Smooth muscle cell (in vitro differentiated cells): ENCODE measurements around the gene UBE4B. TPM values are rescaled to one million over a fixed set of nuclear protein-coding genes. Genes with fewer than 3 reads are reported as not detected.

Experiments used
- DNase-seq: peaks from one replicate; lab custom pipeline; 2025; ENCODE audit not compliant: unreplicated experiment; lab: John Stamatoyannopoulos, UW
- H2AFZ ChIP-seq: fragments of 200-600 bp; sonication (generic); 2 replicates; pipeline ENCODE4 v1.6.0; 2016; ENCODE audit warnings: antibody characterized with exemption, low read depth, mild to moderate bottlenecking
- H3F3A ChIP-seq: fragments of 200-600 bp; sonication (generic); 2 replicates; pipeline ENCODE4 v1.6.0; 2017; ENCODE audit warnings: antibody characterized with exemption, low read depth
- H3K27ac ChIP-seq: fragments of 200-600 bp; sonication (generic); 2 replicates; pipeline ENCODE4 v1.5.1; 2016; ENCODE audit warnings: low read depth, mild to moderate bottlenecking
- H3K27me3 ChIP-seq: fragments of 200-600 bp; sonication (generic); 2 replicates; pipeline ENCODE4 v1.6.1; 2016; ENCODE audit warnings: low read depth, mild to moderate bottlenecking
- H3K36me3 ChIP-seq: fragments of 200-600 bp; sonication (generic); 2 replicates; pipeline ENCODE4 v1.5.1; 2016; ENCODE audit warnings: low read depth
- H3K4me1 ChIP-seq: fragments of 200-600 bp; sonication (generic); 2 replicates; pipeline ENCODE4 v1.5.1; 2016; ENCODE audit warnings: low read depth
- H3K4me2 ChIP-seq: fragments of 200-600 bp; sonication (generic); 2 replicates; pipeline ENCODE4 v1.6.0; 2016; ENCODE audit warnings: mild to moderate bottlenecking
- H3K4me3 ChIP-seq: fragments of 200-600 bp; sonication (generic); 2 replicates; pipeline ENCODE4 v1.5.1; 2016; ENCODE audit warnings: mild to moderate bottlenecking
- H3K79me2 ChIP-seq: fragments of 200-600 bp; sonication (generic); 2 replicates; pipeline ENCODE4 v1.6.0; 2016; ENCODE audit warnings: low read depth, mild to moderate bottlenecking
- H3K9ac ChIP-seq: fragments of 200-600 bp; sonication (generic); 2 replicates; pipeline ENCODE4 v1.6.0; 2016; ENCODE audit warnings: low read depth
- H3K9me3 ChIP-seq: fragments of 200-600 bp; sonication (generic); replicated peaks from 2 replicates; pipeline ENCODE4 v1.5.1; 2016; ENCODE audit warnings: low read depth
- H4K20me1 ChIP-seq: fragments of 200-600 bp; sonication (generic); 2 replicates; pipeline ENCODE4 v1.6.0; 2016; ENCODE audit warnings: low read depth
- WGBS: methylation state at CpG from one replicate; pipeline ENCODE4 v1.1.7; 2016; ENCODE audit warnings: low lambda C conversion rate; 5-methylcytosine and 5-hydroxymethylcytosine counted together
- polyA plus RNA-seq: library from polyadenylated mRNA; unstranded; fragments of >200 nt; fragmentation: Nextera tagmentation; extraction: Ambion mirVana; gene quantifications from 2 replicates; pipeline ENCODE4 v1.2.1, GENCODE V29; 2016
- total RNA-seq: library from RNA; depleted of rRNA; stranded (reverse); fragments of >200 nt; gene quantifications from 2 replicates; pipeline ENCODE4 v1.2.3, GENCODE V29; 2014
- TF ChIP-seq, protein P1 (sequence below): fragments of 200-600 bp; sonication (generic); IDR thresholded peaks from 2 replicates; pipeline ENCODE4 v1.5.1; 2017; ENCODE audit warnings: borderline replicate concordance, mild to moderate bottlenecking, antibody characterized with exemption; ENCODE audit not compliant: insufficient read depth, poor library complexity, severe bottlenecking

Gene UBE4B
- total and polyA plus RNA-seq, 2 experiments from 2014 or later = 20.9 to 54.7 TPM

DNA sequence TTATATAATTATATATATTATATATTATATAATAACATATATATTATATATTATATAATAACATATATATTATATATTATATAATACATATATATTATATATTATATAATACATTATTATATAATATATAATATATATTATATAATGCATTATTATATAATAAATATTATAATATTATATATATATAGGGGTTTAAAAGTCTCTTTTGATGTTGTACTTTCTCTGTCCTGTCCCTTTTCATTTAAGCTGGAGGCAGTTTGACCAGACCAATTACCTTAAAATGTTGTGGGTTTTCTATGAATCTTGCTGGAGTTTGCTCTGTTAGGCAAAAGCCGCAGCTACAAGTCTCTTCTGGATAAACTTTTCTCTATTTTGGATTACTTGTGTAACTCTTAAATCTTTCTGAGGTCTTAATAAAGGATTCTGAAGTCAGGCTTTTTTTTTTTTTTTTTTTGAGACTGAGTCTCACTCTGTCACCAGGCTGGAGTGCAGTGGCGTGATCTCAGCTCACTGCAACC lies 155.4 kb downstream of the UBE4B start:
- Histone ChIP-seq H3K4me3 (no peak overlapping the region), H3F3A (no peaks in the 10 kb centered on the region), H3K4me2 (no peak overlapping the region), H3K4me1 (no peaks in the 10 kb centered on the region), H2AFZ (no peak overlapping the region), H3K9ac (no peak overlapping the region), H3K27me3 (no peaks in the 10 kb centered on the region), H4K20me1 (no peaks in the 10 kb centered on the region), H3K9me3 (no peaks in the 10 kb centered on the region), H3K36me3 (no peaks in the 10 kb centered on the region), H3K27ac (no peak overlapping the region), H3K79me2 (no peaks in the 10 kb centered on the region)
- 100% methylated on average over 2 of the region's 2 CpGs for WGBS
- TF ChIP-seq, protein P1, sequence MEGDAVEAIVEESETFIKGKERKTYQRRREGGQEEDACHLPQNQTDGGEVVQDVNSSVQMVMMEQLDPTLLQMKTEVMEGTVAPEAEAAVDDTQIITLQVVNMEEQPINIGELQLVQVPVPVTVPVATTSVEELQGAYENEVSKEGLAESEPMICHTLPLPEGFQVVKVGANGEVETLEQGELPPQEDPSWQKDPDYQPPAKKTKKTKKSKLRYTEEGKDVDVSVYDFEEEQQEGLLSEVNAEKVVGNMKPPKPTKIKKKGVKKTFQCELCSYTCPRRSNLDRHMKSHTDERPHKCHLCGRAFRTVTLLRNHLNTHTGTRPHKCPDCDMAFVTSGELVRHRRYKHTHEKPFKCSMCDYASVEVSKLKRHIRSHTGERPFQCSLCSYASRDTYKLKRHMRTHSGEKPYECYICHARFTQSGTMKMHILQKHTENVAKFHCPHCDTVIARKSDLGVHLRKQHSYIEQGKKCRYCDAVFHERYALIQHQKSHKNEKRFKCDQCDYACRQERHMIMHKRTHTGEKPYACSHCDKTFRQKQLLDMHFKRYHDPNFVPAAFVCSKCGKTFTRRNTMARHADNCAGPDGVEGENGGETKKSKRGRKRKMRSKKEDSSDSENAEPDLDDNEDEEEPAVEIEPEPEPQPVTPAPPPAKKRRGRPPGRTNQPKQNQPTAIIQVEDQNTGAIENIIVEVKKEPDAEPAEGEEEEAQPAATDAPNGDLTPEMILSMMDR = no peak
- no peak for DNase-seq

DNA sequence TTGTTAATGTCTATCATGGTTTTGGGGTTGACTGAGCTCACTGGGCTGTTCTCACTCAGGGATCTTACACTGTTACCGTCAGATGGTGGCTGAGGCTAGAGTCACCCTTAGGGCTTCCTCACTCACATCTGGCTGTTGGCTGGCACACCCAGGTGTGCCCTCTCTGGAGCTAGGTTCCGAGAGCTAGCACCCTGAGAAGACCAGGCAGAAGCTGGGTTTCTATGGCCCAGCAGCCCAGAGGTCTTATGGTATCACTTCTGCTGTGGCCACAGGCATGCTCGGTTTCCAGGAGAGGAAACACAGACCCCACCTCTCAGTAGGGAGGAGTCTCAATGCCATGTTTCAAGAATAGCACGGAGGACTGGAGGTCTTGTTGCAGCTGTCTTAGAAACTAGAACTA lies 156.9 kb downstream of the UBE4B start:
- no peak for DNase-seq
- no peak overlapping the region for H3K27ac ChIP-seq
- 84% methylated on average over 4 of the region's 4 CpGs for WGBS

DNA sequence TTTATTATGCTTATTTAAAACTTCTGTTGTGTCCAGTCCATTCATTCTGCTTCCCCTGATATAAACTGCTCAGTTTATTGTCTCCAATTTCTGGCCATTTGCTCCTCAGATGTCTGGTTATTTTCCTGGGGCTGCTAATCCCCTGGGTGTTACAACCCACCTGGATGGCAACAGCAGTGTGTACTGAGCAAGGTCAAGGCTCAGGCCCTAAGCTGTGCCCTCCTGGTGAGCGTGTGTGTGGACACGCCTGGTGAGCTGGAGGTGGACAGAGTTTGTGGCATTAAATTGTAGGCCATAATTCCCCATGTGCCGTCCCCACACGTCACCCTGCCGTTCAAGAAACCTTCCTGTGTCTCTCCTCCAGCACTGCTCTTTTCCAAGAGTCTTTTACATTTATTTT lies 159.5 kb downstream of the UBE4B start:
- TF ChIP-seq, protein P1 = no peak
- Histone ChIP-seq H3K27me3 (no peaks in the 10 kb centered on the region), H3F3A (no peaks in the 10 kb centered on the region), H2AFZ (no peak overlapping the region), H3K4me2 (no peak overlapping the region), H3K27ac (no peak overlapping the region), H3K4me1 (no peaks in the 10 kb centered on the region), H3K9ac (no peak overlapping the region), H3K79me2 (no peaks in the 10 kb centered on the region), H4K20me1 (no peaks in the 10 kb centered on the region), H3K36me3 (no peaks in the 10 kb centered on the region), H3K9me3 (no peaks in the 10 kb centered on the region), H3K4me3 (no peak overlapping the region)
- 99% methylated on average over 5 of the region's 5 CpGs for WGBS
- no peak for DNase-seq

More for the DNA sequence above, 156.9 kb downstream of the UBE4B start:
- TF ChIP-seq, protein P1 = no peak
- Histone ChIP-seq H3K36me3 (no peaks in the 10 kb centered on the region), H3K9ac (no peak overlapping the region), H4K20me1 (no peaks in the 10 kb centered on the region), H3F3A (no peaks in the 10 kb centered on the region), H3K79me2 (no peaks in the 10 kb centered on the region), H3K4me2 (no peak overlapping the region), H3K4me1 (no peaks in the 10 kb centered on the region), H3K9me3 (no peaks in the 10 kb centered on the region), H3K4me3 (no peak overlapping the region), H2AFZ (no peak overlapping the region), H3K27me3 (no peaks in the 10 kb centered on the region)

DNA sequence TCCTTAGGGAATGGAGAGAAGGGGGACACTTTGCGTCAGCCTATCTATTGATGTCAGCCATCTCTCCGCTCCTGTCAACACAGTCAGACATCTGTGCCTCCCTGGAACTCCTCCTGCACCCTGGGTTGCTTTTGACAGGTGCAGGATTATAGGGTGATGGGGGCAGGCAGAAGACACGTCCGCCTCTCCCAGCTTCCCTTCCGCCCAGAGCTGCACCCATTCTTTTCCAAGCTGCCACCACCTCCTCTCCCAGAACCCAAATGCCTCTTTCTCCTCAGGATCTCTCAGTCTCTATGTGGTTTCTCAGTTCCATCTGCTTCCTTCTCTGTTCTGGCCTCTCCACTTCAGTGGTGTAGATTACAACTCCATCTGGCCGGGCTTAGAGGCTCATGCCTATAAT lies 160.5 kb downstream of the UBE4B start:
- no peaks in the 10 kb centered on the region for H3K79me2 ChIP-seq
- H3K4me1 ChIP-seq = no peaks in the 10 kb centered on the region
- H3K27ac ChIP-seq = no peak overlapping the region
- DNase-seq = no peak
- H4K20me1 ChIP-seq = no peaks in the 10 kb centered on the region
- H2AFZ ChIP-seq = no peak overlapping the region
- H3F3A ChIP-seq = no peaks in the 10 kb centered on the region
- H3K4me2 ChIP-seq = no peak overlapping the region
- no peaks in the 10 kb centered on the region for H3K27me3 ChIP-seq
- H3K9me3 ChIP-seq = no peaks in the 10 kb centered on the region
- TF ChIP-seq, protein P1 = no peak
- no peak overlapping the region for H3K4me3 ChIP-seq
- H3K9ac ChIP-seq = no peak overlapping the region
- no peaks in the 10 kb centered on the region for H3K36me3 ChIP-seq
- WGBS = 87% methylated on average over 6 of the region's 6 CpGs
